ENCODE data around the gene COL16A1. TPM values are rescaled to one million over a fixed set of nuclear protein-coding genes. Genes with fewer than 3 reads are reported as not detected.

The COL16A1 gene
- total RNA-seq, 1 donor from 2014 or later, result 0.22 TPM

DNA sequence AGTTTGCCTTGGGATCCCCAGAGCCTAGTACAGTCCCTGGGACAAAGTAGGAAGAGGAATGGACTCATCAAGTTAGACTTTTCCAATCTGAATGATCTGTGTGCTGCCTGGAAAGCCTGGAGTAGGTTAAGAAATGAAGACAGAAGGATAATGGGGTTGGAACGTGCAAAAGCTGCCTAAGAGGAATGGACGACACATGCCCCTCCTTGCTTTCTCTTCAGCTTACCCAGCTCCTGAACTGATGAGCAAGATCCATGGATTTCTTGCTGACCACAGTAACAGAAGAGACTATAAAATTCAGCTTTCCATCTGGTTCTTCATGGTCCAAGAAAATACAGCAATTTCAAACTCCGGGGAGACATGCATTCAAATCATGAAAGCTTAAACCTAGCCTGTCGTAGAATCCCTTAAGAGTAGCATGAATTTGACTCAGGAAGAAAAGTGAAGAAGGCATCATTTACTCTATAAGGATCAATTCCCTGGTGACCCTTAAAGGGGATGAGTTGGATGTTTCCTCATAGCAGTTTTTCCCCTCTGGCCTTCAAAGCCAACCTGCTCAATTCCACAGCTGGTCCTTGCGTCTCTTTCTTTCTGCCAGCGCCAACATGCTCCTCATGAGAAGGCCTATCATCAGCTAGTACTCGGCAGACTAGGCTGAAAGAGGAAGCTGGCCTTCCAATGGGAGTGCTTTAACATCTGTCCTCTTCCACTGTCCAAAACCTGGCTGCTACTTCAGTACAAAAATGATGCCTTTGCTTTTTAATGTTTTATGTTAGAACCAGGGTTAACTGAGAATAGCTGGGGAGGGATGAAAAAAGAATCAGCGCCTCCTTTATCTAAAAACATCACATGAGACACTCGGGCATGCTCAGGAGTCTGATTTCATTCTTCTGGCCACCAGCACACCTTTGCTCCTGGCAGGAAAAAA, 53.4 kb downstream of the COL16A1 start:
- Histone ChIP-seq H3K9ac (no peak overlapping the region), H3K4me2 (no peak overlapping the region), H3K36me3 (no peaks in the 10 kb centered on the region), H3K27ac (no peak overlapping the region), H3K27me3 (no peaks in the 10 kb centered on the region), H2AFZ (replicated peaks) (no peak overlapping the region), H4K20me1 (ENCODE audit: low read depth) (no peaks in the 10 kb centered on the region), H3F3A (ENCODE audit: low read depth) (peaks cover 8% of the 10 kb centered on the region), H3K4me3 (no peak overlapping the region), H3K79me2 (ENCODE audit: low read depth) (no peaks in the 10 kb centered on the region), H3K9me3 (ENCODE audit: low read depth) (no peaks in the 10 kb centered on the region), H3K4me1 (peaks cover 3% of the 10 kb centered on the region)
- TF ChIP-seq EZH2 (IDR thresholded peaks at IDR 0.05) (no peak), EZH2phosphoT487 (IDR thresholded peaks at IDR 0.05) (no peak)
- TF ChIP-seq, protein P1, sequence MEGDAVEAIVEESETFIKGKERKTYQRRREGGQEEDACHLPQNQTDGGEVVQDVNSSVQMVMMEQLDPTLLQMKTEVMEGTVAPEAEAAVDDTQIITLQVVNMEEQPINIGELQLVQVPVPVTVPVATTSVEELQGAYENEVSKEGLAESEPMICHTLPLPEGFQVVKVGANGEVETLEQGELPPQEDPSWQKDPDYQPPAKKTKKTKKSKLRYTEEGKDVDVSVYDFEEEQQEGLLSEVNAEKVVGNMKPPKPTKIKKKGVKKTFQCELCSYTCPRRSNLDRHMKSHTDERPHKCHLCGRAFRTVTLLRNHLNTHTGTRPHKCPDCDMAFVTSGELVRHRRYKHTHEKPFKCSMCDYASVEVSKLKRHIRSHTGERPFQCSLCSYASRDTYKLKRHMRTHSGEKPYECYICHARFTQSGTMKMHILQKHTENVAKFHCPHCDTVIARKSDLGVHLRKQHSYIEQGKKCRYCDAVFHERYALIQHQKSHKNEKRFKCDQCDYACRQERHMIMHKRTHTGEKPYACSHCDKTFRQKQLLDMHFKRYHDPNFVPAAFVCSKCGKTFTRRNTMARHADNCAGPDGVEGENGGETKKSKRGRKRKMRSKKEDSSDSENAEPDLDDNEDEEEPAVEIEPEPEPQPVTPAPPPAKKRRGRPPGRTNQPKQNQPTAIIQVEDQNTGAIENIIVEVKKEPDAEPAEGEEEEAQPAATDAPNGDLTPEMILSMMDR (IDR thresholded peaks at IDR 0.05), result no peak
- Mint-ChIP-seq H3K27me3 (ENCODE audit: insufficient read depth, low read depth) (peaks cover 5% of the 10 kb centered on the region), H3K4me1 (peaks cover 6% of the 10 kb centered on the region), H3K27ac (no peak overlapping the region), H3K9me3 (no peaks in the 10 kb centered on the region), H3K36me3 (no peaks in the 10 kb centered on the region), H3K4me3 (no peak overlapping the region)
- DNase-seq (ENCODE audit: low spot score), result no peak

DNA sequence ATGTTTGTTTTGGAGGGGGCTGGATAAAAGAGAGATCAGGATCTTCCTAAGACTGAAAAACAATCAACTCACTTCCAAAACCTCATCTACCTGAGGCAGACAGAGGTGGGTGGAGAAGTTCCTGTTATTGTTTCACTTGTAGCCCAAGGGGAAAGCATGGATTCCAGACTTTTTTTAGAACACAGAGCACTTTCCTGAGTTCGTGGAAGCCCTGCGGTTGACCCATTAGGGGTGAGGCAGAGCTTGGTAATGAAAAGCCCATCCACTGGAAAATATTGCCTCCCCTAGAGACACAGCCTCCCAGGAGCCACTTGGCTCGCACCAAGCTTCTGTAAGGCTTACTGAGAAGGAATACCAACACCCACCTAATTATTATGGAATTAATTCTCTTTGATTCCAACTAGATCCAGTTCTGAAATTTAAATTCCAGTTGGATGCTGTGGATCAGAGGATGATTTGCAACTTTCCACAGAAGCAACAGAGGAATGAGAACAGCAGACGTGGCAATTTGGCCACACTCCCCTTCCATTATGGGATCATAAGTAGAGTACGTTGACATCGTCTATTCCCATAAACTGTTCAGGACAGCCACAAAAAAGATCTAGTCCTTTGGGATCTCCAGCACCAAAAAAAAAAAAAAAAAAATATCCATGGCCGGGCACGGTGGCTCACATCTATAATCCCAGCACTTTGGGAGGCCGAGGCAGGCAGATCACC, 55.0 kb downstream of the COL16A1 start:
- no peak overlapping the region for H3K9ac ChIP-seq
- H3K4me3 ChIP-seq, result no peak overlapping the region
- H3K4me3 Mint-ChIP-seq, result no peak overlapping the region
- H3K9me3 Mint-ChIP-seq, result no peaks in the 10 kb centered on the region
- H3K9me3 ChIP-seq (ENCODE audit: low read depth), result no peaks in the 10 kb centered on the region
- DNase-seq (ENCODE audit: low spot score), result no peak
- peaks cover 3% of the 10 kb centered on the region for H3K27me3 Mint-ChIP-seq (ENCODE audit: insufficient read depth, low read depth)
- no peaks in the 10 kb centered on the region for H3K36me3 Mint-ChIP-seq
- no peaks in the 10 kb centered on the region for H3K27me3 ChIP-seq
- TF ChIP-seq EZH2 (IDR thresholded peaks at IDR 0.05), result no peak
- no peak for TF ChIP-seq EZH2phosphoT487 (IDR thresholded peaks at IDR 0.05)
- TF ChIP-seq, protein P1 (IDR thresholded peaks at IDR 0.05), result no peak
- no peaks in the 10 kb centered on the region for H3K36me3 ChIP-seq
- H3K27ac ChIP-seq, result no peak overlapping the region
- H3F3A ChIP-seq (ENCODE audit: low read depth), result peaks cover 13% of the 10 kb centered on the region
- no peak overlapping the region for H2AFZ ChIP-seq (replicated peaks)
- H3K27ac Mint-ChIP-seq, result no peak overlapping the region
- no peak overlapping the region for H3K4me2 ChIP-seq
- peaks cover 4% of the 10 kb centered on the region for H3K4me1 ChIP-seq
- H3K79me2 ChIP-seq (ENCODE audit: low read depth), result peaks cover 6% of the 10 kb centered on the region
- no peaks in the 10 kb centered on the region for H4K20me1 ChIP-seq (ENCODE audit: low read depth)
- peaks cover 13% of the 10 kb centered on the region for H3K4me1 Mint-ChIP-seq

DNA sequence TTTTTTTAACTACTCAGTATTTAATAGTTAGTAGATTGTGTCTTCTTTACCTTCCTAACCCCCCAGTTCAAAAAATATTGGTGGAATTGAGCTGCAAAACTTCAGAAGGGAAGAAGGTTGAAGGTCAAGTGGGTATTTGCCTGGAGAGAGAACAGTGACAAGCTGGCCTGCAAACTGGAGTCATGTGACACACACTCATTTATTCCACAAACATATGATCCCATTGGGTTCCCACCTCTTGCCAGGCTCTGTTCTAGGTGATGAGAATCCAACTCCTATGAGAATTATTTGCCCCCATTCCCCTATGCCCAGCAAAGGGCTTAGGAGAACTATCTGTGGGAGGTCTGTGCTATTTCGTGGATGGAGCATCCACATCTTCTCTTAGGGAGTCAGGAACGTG, 55.6 kb downstream of the COL16A1 start:
- no peak overlapping the region for H3K9ac ChIP-seq
- Mint-ChIP-seq H3K4me3 (no peak overlapping the region), H3K27ac (no peak overlapping the region), H3K9me3 (no peaks in the 10 kb centered on the region), H3K27me3 (ENCODE audit: insufficient read depth, low read depth) (no peaks in the 10 kb centered on the region), H3K36me3 (no peaks in the 10 kb centered on the region), H3K4me1 (peaks cover 18% of the 10 kb centered on the region)
- no peaks in the 10 kb centered on the region for H3K27me3 ChIP-seq
- peaks cover 13% of the 10 kb centered on the region for H3F3A ChIP-seq (ENCODE audit: low read depth)
- H3K27ac ChIP-seq, result no peak overlapping the region
- H4K20me1 ChIP-seq (ENCODE audit: low read depth), result no peaks in the 10 kb centered on the region
- H3K79me2 ChIP-seq (ENCODE audit: low read depth), result peaks cover 12% of the 10 kb centered on the region
- peaks cover 4% of the 10 kb centered on the region for H3K4me1 ChIP-seq
- H3K4me2 ChIP-seq, result no peak overlapping the region
- TF ChIP-seq, protein P1 (IDR thresholded peaks at IDR 0.05), result no peak
- TF ChIP-seq EZH2 (IDR thresholded peaks at IDR 0.05), result no peak
- no peak for TF ChIP-seq EZH2phosphoT487 (IDR thresholded peaks at IDR 0.05)
- H3K36me3 ChIP-seq, result no peaks in the 10 kb centered on the region
- no peak for DNase-seq (ENCODE audit: low spot score)
- H3K4me3 ChIP-seq, result no peak overlapping the region
- no peak overlapping the region for H2AFZ ChIP-seq (replicated peaks)
- H3K9me3 ChIP-seq (ENCODE audit: low read depth), result no peaks in the 10 kb centered on the region
